Measurements from ENCODE around the gene JCHAIN. TPM values are rescaled to one million over a fixed set of nuclear protein-coding genes. Genes with fewer than 3 reads are reported as not detected.
"Not testable (repeated sequence)": the region's sequence is repeated elsewhere in the genome, so short reads cannot be mapped to it uniquely, and the experiment has no call there.

The JCHAIN gene
- total RNA-seq, 1 donor, result 5.9 TPM

- DNase-seq (ENCODE audit: low read depth in 2 of 3, low spot score in 2 of 3), result peak in 2 of 3 donors; percentile 25 to 45
Observed at GRCh38 chr4:70651864-70652506, 14.3 kb downstream of the JCHAIN start.

- not testable (repeated sequence) for DNase-seq (ENCODE audit: low read depth in 2 of 3, low spot score in 2 of 3)
Observed at GRCh38 chr4:70650741-70651140, 15.6 kb downstream of the JCHAIN start.

- DNase-seq (ENCODE audit: low read depth in 2 of 3, low spot score in 2 of 3), result no peak
Observed at GRCh38 chr4:70640192-70640591, 26.1 kb downstream of the JCHAIN start.

GRCh38 chr4:70637239-70637913 is 28.9 kb downstream of the JCHAIN start:
- no peak for DNase-seq (ENCODE audit: low read depth in 2 of 3, low spot score in 2 of 3)

GRCh38 chr4:70634482-70634881 is 31.8 kb downstream of the JCHAIN start:
- no peak for DNase-seq (ENCODE audit: low read depth in 2 of 3, low spot score in 2 of 3)

GRCh38 chr4:70632028-70632427 is 34.3 kb downstream of the JCHAIN start:
- DNase-seq (ENCODE audit: low read depth in 2 of 3, low spot score in 2 of 3), result no peak

GRCh38 chr4:70630162-70630561 is 36.1 kb downstream of the JCHAIN start:
- DNase-seq (ENCODE audit: low read depth in 2 of 3, low spot score in 2 of 3), result no peak

GRCh38 chr4:70629469-70630090 is 36.7 kb downstream of the JCHAIN start:
- no peak for DNase-seq (ENCODE audit: low read depth in 2 of 3, low spot score in 2 of 3)

GRCh38 chr4:70628444-70628843 is 37.9 kb downstream of the JCHAIN start, which contains the start of gene ENAM:
Gene ENAM (plus strand): TSS chr4:70628744. CDS start chr4:70629501, 757 bp downstream.
- DNase-seq (ENCODE audit: low read depth in 2 of 3, low spot score in 2 of 3), result no peak

- DNase-seq (ENCODE audit: low read depth in 2 of 3, low spot score in 2 of 3), result no peak
Observed at GRCh38 chr4:70627620-70628019, 38.7 kb downstream of the JCHAIN start.

GRCh38 chr4:70624226-70624793 is 42.0 kb downstream of the JCHAIN start:
- DNase-seq (ENCODE audit: low read depth in 2 of 3, low spot score in 2 of 3), result no peak

- peak in 1 of 3 donors; percentile 21 for DNase-seq (ENCODE audit: low read depth in 2 of 3, low spot score in 2 of 3)
Observed at GRCh38 chr4:70623323-70623722, 43.0 kb downstream of the JCHAIN start.

- DNase-seq (ENCODE audit: low read depth in 2 of 3, low spot score in 2 of 3), result peak in 1 of 3 donors; percentile 21
Observed at GRCh38 chr4:70619778-70620177, 46.5 kb downstream of the JCHAIN start.

GRCh38 chr4:70619288-70619687 is 47.0 kb downstream of the JCHAIN start:
- no peak for DNase-seq (ENCODE audit: low read depth in 2 of 3, low spot score in 2 of 3)

- DNase-seq (ENCODE audit: low read depth in 2 of 3, low spot score in 2 of 3), result peak in 1 of 3 donors; percentile 36
Observed at GRCh38 chr4:70614184-70614555, 52.1 kb downstream of the JCHAIN start.

GRCh38 chr4:70613306-70614183 is 52.8 kb downstream of the JCHAIN start:
- no peak for DNase-seq (ENCODE audit: low read depth in 2 of 3, low spot score in 2 of 3)

GRCh38 chr4:70608324-70608723 is 58.0 kb downstream of the JCHAIN start:
- DNase-seq (ENCODE audit: low read depth in 2 of 3, low spot score in 2 of 3), result no peak

GRCh38 chr4:70607334-70607853 is 58.9 kb downstream of the JCHAIN start:
- DNase-seq (ENCODE audit: low read depth in 2 of 3, low spot score in 2 of 3), result no peak

GRCh38 chr4:70606459-70606858 is 59.8 kb downstream of the JCHAIN start:
- DNase-seq (ENCODE audit: low read depth in 2 of 3, low spot score in 2 of 3), result no peak

Measured in hematopoietic multipotent progenitor cell (in vitro differentiated cells).